ENCODE measurements around the gene DDX56.

The DDX56 gene

GRCh38 chr7:44520574-44520973 lies 53.1 kb downstream of the DDX56 start:
- peaks cover 3% of the 10 kb centered on the region for H3K27me3 Mint-ChIP-seq (ENCODE audit: low read depth)
- no peak for TF ChIP-seq CTCF (IDR thresholded peaks at IDR 0.05; ENCODE audit: unreplicated experiment in 3 of 3)
- H3K4me1 Mint-ChIP-seq, result no peaks in the 10 kb centered on the region
- H3K36me3 Mint-ChIP-seq (ENCODE audit: low read depth), result peaks cover 10% of the 10 kb centered on the region
- no peak overlapping the region for H3K27ac Mint-ChIP-seq
- no peak overlapping the region for H3K4me3 Mint-ChIP-seq
- H3K9me3 Mint-ChIP-seq, result peaks cover 17% of the 10 kb centered on the region

GRCh38 chr7:44519546-44519945 lies 54.2 kb downstream of the DDX56 start:
- H3K4me3 Mint-ChIP-seq, result no peak overlapping the region
- H3K27me3 Mint-ChIP-seq (ENCODE audit: low read depth), result no peaks in the 10 kb centered on the region
- no peaks in the 10 kb centered on the region for H3K4me1 Mint-ChIP-seq
- H3K9me3 Mint-ChIP-seq, result peaks cover 13% of the 10 kb centered on the region
- H3K36me3 Mint-ChIP-seq (ENCODE audit: low read depth), result peaks cover 6% of the 10 kb centered on the region
- no peak for TF ChIP-seq CTCF (IDR thresholded peaks at IDR 0.05; ENCODE audit: unreplicated experiment in 3 of 3)
- no peak overlapping the region for H3K27ac Mint-ChIP-seq

- peaks cover 7% of the 10 kb centered on the region for H3K9me3 Mint-ChIP-seq
- H3K36me3 Mint-ChIP-seq (ENCODE audit: low read depth), result peaks cover 1% of the 10 kb centered on the region
- no peak overlapping the region for H3K4me3 Mint-ChIP-seq
- H3K27me3 Mint-ChIP-seq (ENCODE audit: low read depth), result no peaks in the 10 kb centered on the region
- H3K4me1 Mint-ChIP-seq, result no peaks in the 10 kb centered on the region
- TF ChIP-seq CTCF (IDR thresholded peaks at IDR 0.05; ENCODE audit: unreplicated experiment in 3 of 3), result no peak
- no peak overlapping the region for H3K27ac Mint-ChIP-seq
Observed at GRCh38 chr7:44518761-44519160, 54.9 kb downstream of the DDX56 start.

GRCh38 chr7:44517175-44517574 lies 56.5 kb downstream of the DDX56 start:
- H3K4me3 Mint-ChIP-seq, result no peak overlapping the region
- TF ChIP-seq CTCF (IDR thresholded peaks at IDR 0.05; ENCODE audit: unreplicated experiment in 3 of 3), result no peak
- H3K27me3 Mint-ChIP-seq (ENCODE audit: low read depth), result peaks cover 5% of the 10 kb centered on the region
- no peak overlapping the region for H3K27ac Mint-ChIP-seq
- H3K36me3 Mint-ChIP-seq (ENCODE audit: low read depth), result no peaks in the 10 kb centered on the region
- H3K4me1 Mint-ChIP-seq, result no peaks in the 10 kb centered on the region
- no peaks in the 10 kb centered on the region for H3K9me3 Mint-ChIP-seq

Measured in nephron (organoid).